Choroid plexus epithelial cell (primary cell): ENCODE measurements around the gene TCN2.
"Not testable (repeated sequence)": the region's sequence is repeated elsewhere in the genome, so short reads cannot be mapped to it uniquely, and the experiment has no call there.

Experiments used
- DNase-seq: peaks from one replicate; pipeline ENCODE4 v3.0.0-alpha.2; 2010; ENCODE audit warnings: low read depth
- H3K4me3 ChIP-seq: 2 replicates; pipeline ENCODE4 v1.5.1; 2011; ENCODE audit warnings: low read depth, mild to moderate bottlenecking, control low read depth, low read length, moderate library complexity
- CTCF ChIP-seq: conservative IDR thresholded peaks from 2 replicates; pipeline ENCODE4 v1.5.1; 2011; ENCODE audit warnings: low read depth, mild to moderate bottlenecking, control low read depth, inconsistent platforms, low read length, moderate library complexity

The TCN2 gene

GRCh38 chr22:30564045-30564760, 42.8 kb upstream of the TCN2 start:
- H3K4me3 ChIP-seq, result no peak overlapping the region
- no peak for TF ChIP-seq CTCF
- DNase-seq, result no peak

- no peak for TF ChIP-seq CTCF
Observed at GRCh38 chr22:30564761-30565119, 42.2 kb upstream of the TCN2 start.

GRCh38 chr22:30565341-30565740, 41.6 kb upstream of the TCN2 start:
- no peak overlapping the region for H3K4me3 ChIP-seq
- DNase-seq, result peak; percentile 32
- TF ChIP-seq CTCF, result no peak

More at GRCh38 chr22:30564761-30565119, 42.2 kb upstream of the TCN2 start:
- DNase-seq, result no peak
- H3K4me3 ChIP-seq, result no peak overlapping the region

- H3K4me3 ChIP-seq, result no peak overlapping the region
- TF ChIP-seq CTCF, result no peak
- no peak for DNase-seq
Observed at GRCh38 chr22:30566125-30566524, 40.8 kb upstream of the TCN2 start.

GRCh38 chr22:30567277-30567676, 39.7 kb upstream of the TCN2 start:
- not testable (repeated sequence) for H3K4me3 ChIP-seq, DNase-seq

- no peak overlapping the region for H3K4me3 ChIP-seq
- TF ChIP-seq CTCF, result no peak
- DNase-seq, result no peak
Observed at GRCh38 chr22:30568137-30568805, 38.7 kb upstream of the TCN2 start.

GRCh38 chr22:30569674-30570202, 37.2 kb upstream of the TCN2 start:
- no peak overlapping the region for H3K4me3 ChIP-seq
- DNase-seq, result no peak
- TF ChIP-seq CTCF, result no peak
